Nephron (organoid): Measurements from ENCODE around the gene MCAT.
A peak's percentile ranks its signal among the peaks of the same experiment; 100 is the strongest.

Source experiments
- H3K27ac Mint-ChIP-seq, 3 experiments: 2 replicates each; pipeline ENCODE4 v1.8.0; 2020; ENCODE audit warnings: mixed read lengths in 3 of 3, mild to moderate bottlenecking in 2 of 3, moderate library complexity in 1 of 3
- H3K27me3 Mint-ChIP-seq: 2 replicates; pipeline ENCODE4 v1.8.0; 2021; ENCODE audit warnings: low read depth, mild to moderate bottlenecking, moderate library complexity, mixed read lengths
- H3K36me3 Mint-ChIP-seq: 2 replicates; pipeline ENCODE4 v1.8.0; 2020; ENCODE audit warnings: low read depth, mixed read lengths
- H3K4me1 Mint-ChIP-seq: 2 replicates; pipeline ENCODE4 v1.8.0; 2020; ENCODE audit warnings: mixed read lengths
- H3K4me3 Mint-ChIP-seq, 3 experiments: 2 replicates each; pipeline ENCODE4 v1.8.0; 2020; ENCODE audit warnings: mild to moderate bottlenecking in 3 of 3, mixed read lengths in 3 of 3, moderate library complexity in 2 of 3
- H3K9me3 Mint-ChIP-seq: 2 replicates; pipeline ENCODE4 v1.8.0; 2020; ENCODE audit warnings: mixed read lengths
- TF ChIP-seq, protein P1 (sequence below), 3 experiments: fragments of 200-600 bp; sonication (generic); IDR thresholded peaks; one replicate each; pipeline ENCODE4 v1.5.0; 2021; ENCODE audit warnings: antibody characterized with exemption in 3 of 3; ENCODE audit not compliant: unreplicated experiment in 3 of 3

MCAT gene

DNA sequence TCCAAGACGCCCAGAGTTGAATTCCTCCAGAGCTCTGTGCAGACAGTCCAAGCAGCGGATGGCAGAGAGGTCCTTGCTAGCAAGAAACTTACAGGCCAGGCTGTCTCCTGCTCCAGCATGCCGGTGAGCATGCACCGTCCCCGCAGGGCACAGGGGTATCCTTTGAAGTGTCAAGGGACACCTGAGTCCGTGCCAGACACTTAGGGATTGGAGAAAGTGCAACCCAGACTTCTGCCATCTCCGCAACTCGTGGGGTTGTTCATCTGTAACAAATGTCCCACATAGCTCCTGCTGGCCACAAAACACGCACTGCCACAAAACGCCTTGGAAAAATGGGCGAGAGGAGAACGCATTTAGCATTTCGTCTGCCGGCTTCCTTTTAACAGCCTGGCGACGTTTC lies 21.4 kb upstream of the MCAT start:
- Mint-ChIP-seq H3K27me3 (peaks cover 10% of the 10 kb centered on the region), H3K36me3 (peaks cover 4% of the 10 kb centered on the region), H3K4me3 (no peak overlapping the region), H3K27ac (peak overlapping the region in 1 of 3 experiments; percentile 21), H3K4me1 (peaks cover 10% of the 10 kb centered on the region), H3K9me3 (no peaks in the 10 kb centered on the region)
- TF ChIP-seq, protein P1, sequence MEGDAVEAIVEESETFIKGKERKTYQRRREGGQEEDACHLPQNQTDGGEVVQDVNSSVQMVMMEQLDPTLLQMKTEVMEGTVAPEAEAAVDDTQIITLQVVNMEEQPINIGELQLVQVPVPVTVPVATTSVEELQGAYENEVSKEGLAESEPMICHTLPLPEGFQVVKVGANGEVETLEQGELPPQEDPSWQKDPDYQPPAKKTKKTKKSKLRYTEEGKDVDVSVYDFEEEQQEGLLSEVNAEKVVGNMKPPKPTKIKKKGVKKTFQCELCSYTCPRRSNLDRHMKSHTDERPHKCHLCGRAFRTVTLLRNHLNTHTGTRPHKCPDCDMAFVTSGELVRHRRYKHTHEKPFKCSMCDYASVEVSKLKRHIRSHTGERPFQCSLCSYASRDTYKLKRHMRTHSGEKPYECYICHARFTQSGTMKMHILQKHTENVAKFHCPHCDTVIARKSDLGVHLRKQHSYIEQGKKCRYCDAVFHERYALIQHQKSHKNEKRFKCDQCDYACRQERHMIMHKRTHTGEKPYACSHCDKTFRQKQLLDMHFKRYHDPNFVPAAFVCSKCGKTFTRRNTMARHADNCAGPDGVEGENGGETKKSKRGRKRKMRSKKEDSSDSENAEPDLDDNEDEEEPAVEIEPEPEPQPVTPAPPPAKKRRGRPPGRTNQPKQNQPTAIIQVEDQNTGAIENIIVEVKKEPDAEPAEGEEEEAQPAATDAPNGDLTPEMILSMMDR (IDR thresholded peaks at IDR 0.05; ENCODE audit: unreplicated experiment in 3 of 3): no peak

DNA sequence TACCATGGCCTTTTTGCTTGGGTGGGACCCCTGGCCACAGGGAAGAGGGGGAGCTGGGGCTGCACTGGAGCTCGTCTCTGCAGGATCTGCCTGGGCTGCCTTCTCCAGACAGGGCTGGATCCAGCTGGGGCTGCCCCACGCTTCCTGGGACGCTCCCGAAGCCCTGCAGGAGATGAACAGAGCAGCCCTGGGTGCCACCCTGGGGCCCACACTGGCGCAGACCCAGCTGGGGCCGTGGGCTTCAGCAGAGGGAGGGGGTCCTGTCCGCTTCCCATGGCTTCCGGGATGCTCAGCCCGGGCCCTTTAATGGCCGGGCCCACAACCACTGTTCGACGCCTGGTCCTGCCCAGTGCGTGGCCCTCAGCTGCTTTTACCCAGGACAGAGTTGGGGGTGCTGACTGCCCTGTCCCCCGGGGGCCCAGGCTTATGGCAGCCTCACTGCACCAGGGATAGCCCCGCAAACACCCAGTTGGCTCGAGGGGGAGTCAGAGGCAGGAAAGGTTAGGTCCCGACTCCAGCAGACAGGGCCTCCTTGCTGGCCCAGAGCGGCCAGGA lies 20.1 kb upstream of the MCAT start:
- Mint-ChIP-seq H3K27ac (no peak overlapping the region), H3K36me3 (peaks cover 4% of the 10 kb centered on the region), H3K4me3 (no peak overlapping the region), H3K4me1 (peaks cover 10% of the 10 kb centered on the region), H3K9me3 (no peaks in the 10 kb centered on the region), H3K27me3 (peaks cover 10% of the 10 kb centered on the region)
- TF ChIP-seq, protein P1 (IDR thresholded peaks at IDR 0.05; ENCODE audit: unreplicated experiment in 3 of 3): no peak

DNA sequence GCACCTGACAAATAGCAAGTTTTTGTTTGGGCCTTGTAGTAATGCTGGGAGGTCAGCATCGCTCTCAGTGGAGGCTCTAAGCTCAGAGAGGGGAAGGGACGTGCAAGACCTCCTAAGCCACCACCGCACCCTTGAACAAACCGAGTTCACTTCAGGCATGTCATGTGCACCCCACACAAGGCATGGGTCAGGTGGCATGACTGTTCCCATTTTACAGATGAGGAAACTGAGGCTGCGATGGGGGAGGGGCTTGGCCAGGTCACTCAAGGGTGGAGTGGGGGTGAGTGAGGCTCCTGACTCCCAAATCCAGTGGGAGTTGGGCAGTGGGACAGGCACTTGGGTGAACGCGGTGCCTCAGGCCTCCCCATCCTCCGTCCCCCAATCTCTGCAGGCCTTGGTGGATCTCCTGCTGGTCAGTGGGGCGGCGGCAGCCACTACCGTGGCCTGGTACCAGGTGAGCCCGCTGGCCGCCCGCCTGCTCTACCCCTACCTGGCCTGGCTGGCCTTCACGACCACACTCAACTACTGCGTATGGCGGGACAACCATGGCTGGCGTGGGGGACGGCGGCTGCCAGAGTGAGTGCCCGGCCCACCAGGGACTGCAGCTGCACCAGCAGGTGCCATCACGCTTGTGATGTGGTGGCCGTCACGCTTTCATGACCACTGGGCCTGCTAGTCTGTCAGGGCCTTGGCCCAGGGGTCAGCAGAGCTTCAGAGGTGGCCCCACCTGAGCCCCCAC lies 19.4 kb upstream of the MCAT start:
- Mint-ChIP-seq H3K4me3 (no peak overlapping the region), H3K4me1 (peaks cover 10% of the 10 kb centered on the region), H3K9me3 (no peaks in the 10 kb centered on the region), H3K36me3 (no peaks in the 10 kb centered on the region), H3K27me3 (peaks cover 10% of the 10 kb centered on the region), H3K27ac (no peak overlapping the region)
- TF ChIP-seq, protein P1 (IDR thresholded peaks at IDR 0.05; ENCODE audit: unreplicated experiment in 3 of 3): no peak

DNA sequence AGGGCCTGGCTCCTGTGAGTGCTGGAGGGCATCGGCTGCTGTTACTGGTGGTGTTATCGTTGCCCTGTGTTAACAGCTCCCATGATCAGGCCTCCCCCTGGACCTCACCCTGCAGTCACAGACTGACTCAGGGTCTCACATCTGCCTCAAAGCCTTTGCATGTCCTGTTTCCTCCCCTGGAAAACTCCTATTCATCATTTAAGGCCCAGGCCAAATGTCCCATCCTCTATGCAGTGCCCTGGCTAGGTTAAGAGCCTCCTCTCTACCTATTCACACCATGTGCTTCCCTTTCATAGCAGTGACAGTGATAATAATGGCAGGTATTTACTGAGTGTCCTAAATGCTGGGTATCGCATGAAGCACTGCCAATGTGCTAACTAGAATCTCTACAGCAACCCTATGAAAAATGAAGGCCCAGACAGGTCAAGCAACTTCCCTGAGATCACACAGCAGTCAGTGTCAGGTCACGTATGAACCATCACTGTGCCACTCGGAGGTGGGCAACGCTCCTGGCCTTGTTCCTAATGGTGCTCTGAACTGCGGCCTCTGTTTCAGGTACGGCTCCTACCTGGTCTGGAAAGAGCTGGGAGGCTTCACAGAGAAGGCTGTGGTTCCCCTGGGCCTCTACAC lies 17.4 kb upstream of the MCAT start:
- H3K4me1 Mint-ChIP-seq: peaks cover 10% of the 10 kb centered on the region

DNA sequence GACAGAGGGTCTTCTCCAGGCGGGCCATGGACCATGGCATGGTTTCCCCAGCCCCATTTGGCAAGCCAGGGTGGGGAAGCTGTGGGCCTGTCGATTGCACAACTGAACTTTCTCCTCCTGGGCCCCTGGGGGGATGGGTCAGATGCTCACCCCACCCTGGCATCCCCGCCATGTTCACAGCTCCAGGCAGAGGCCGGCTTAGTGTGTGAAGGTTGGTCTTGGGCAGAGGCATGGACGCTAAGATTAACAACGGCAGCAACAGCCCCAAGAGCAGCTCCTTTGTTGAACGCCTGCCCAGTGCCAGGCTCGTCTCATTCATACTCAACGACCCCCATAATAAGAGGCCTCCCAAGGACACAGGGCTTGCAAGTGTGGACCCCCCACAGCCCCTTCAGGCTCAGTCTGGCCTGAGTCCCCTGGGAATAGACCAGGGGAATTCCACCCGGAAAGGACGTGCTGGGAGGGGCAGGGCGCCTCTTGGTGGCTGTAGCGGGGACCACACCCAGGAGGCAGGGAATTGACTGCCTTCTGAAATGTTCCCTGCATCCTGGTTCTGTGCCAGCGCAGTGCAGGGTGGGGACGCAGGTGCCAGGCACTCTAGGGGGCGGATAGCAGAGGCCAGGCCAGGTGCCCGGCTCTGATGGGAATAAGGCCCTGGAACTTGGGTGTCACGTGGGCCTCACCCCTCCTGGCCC lies 16.4 kb upstream of the MCAT start:
- no peaks in the 10 kb centered on the region for H3K36me3 Mint-ChIP-seq

More for the DNA sequence above, 17.4 kb upstream of the MCAT start:
- H3K9me3 Mint-ChIP-seq: no peaks in the 10 kb centered on the region
- H3K36me3 Mint-ChIP-seq: no peaks in the 10 kb centered on the region
- H3K27ac Mint-ChIP-seq: no peak overlapping the region
- TF ChIP-seq, protein P1 (IDR thresholded peaks at IDR 0.05; ENCODE audit: unreplicated experiment in 3 of 3): no peak
- H3K4me3 Mint-ChIP-seq: no peak overlapping the region
- peaks cover 10% of the 10 kb centered on the region for H3K27me3 Mint-ChIP-seq

More for the DNA sequence above, 16.4 kb upstream of the MCAT start:
- TF ChIP-seq, protein P1 (IDR thresholded peaks at IDR 0.05; ENCODE audit: unreplicated experiment in 3 of 3): no peak
- Mint-ChIP-seq H3K9me3 (no peaks in the 10 kb centered on the region), H3K4me1 (peaks cover 10% of the 10 kb centered on the region), H3K4me3 (no peak overlapping the region), H3K27me3 (peaks cover 10% of the 10 kb centered on the region), H3K27ac (no peak overlapping the region)
